ENCODE measurements around the gene LRRC55.

The LRRC55 gene, protein sequence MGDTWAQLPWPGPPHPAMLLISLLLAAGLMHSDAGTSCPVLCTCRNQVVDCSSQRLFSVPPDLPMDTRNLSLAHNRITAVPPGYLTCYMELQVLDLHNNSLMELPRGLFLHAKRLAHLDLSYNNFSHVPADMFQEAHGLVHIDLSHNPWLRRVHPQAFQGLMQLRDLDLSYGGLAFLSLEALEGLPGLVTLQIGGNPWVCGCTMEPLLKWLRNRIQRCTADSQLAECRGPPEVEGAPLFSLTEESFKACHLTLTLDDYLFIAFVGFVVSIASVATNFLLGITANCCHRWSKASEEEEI

DNA sequence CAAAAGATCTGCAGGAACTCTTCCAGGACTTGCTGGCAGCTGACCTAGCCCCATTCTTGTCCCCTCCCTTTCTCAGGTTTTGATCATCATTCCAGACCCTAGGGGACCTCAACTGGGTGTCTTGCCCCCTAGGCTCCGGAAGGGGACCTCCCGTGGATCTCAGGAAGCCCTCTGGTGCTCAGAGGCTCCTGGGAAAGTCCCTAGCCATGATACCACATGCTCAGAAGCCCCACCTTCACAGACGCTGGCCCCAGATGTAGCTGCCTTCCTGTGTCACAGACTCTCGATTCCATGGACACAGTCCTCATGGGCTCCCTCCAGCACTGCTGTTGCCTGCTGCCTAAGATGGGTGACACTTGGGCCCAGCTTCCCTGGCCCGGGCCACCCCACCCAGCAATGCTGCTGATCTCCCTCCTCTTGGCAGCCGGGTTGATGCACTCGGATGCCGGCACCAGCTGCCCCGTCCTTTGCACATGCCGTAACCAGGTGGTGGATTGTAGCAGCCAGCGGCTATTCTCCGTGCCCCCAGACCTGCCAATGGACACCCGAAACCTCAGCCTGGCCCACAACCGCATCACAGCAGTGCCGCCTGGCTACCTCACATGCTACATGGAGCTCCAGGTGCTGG, at the start of gene LRRC55:
Gene LRRC55, plus strand, starts transcription at position 276 of the 628 bp plus-strand sequence. Its CDS starts 70 bp downstream, at position 346.
- DNase-seq (ENCODE audit: low spot score), result no peak
- Histone ChIP-seq H3K4me3 (ENCODE audit: severe bottlenecking) (no peak within 1 kb of the TSS), H3K4me1 (ENCODE audit: insufficient read depth, poor library complexity, severe bottlenecking) (no peaks in the 10 kb centered on the region), H3K9me3 (ENCODE audit: severe bottlenecking) (no peaks in the 10 kb centered on the region), H3K27me3 (ENCODE audit: insufficient read depth, poor library complexity, severe bottlenecking) (peaks cover 4% of the 10 kb centered on the region), H3K36me3 (ENCODE audit: low read depth) (no peaks in the 10 kb centered on the region), H3K27ac (ENCODE audit: poor library complexity, severe bottlenecking) (no peak within 1 kb of the TSS)
- TF ChIP-seq CTCF (IDR thresholded peaks at IDR 0.05; ENCODE audit: poor library complexity, severe bottlenecking), result no peak
- no peak for ATAC-seq (ENCODE audit: low read depth)

- H3K9me3 ChIP-seq (ENCODE audit: severe bottlenecking), result no peaks in the 10 kb centered on the region
- H3K4me3 ChIP-seq (ENCODE audit: severe bottlenecking), result no peak overlapping the region
- H3K27ac ChIP-seq (ENCODE audit: poor library complexity, severe bottlenecking), result no peak overlapping the region
- ATAC-seq (ENCODE audit: low read depth), result no peak
- DNase-seq (ENCODE audit: low spot score), result no peak
- no peak for TF ChIP-seq CTCF (IDR thresholded peaks at IDR 0.05; ENCODE audit: poor library complexity, severe bottlenecking)
- no peaks in the 10 kb centered on the region for H3K27me3 ChIP-seq (ENCODE audit: insufficient read depth, poor library complexity, severe bottlenecking)
- no peaks in the 10 kb centered on the region for H3K4me1 ChIP-seq (ENCODE audit: insufficient read depth, poor library complexity, severe bottlenecking)
- H3K36me3 ChIP-seq (ENCODE audit: low read depth), result no peaks in the 10 kb centered on the region
Observed at GRCh38 chr11:57133366-57134038, 48.3 kb upstream of the LRRC55 start.

DNA sequence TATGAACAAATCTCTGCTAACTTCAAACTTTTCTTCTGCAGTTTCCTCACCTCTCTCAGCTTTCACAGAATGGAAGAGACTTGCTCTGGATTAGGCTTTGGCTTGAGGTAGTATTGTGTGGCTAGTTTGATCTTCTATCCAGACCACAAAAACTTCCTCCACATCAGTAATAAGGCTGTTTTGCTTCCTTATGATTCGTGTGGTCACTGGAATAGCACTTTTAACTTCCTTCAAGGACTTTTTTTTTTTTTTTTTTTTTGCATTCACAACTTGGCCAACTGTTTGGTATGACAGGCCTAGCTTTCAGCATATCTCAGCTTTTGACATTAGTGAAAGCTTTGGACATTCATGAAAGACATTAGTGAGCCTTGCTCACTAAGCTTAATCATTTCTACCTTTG, 47.5 kb upstream of the LRRC55 start:
- Histone ChIP-seq H3K27ac (ENCODE audit: poor library complexity, severe bottlenecking) (no peak overlapping the region), H3K4me1 (ENCODE audit: insufficient read depth, poor library complexity, severe bottlenecking) (no peaks in the 10 kb centered on the region), H3K9me3 (ENCODE audit: severe bottlenecking) (no peaks in the 10 kb centered on the region), H3K36me3 (ENCODE audit: low read depth) (no peaks in the 10 kb centered on the region), H3K27me3 (ENCODE audit: insufficient read depth, poor library complexity, severe bottlenecking) (no peaks in the 10 kb centered on the region), H3K4me3 (ENCODE audit: severe bottlenecking) (no peak overlapping the region)
- no peak for ATAC-seq (ENCODE audit: low read depth)
- no peak for TF ChIP-seq CTCF (IDR thresholded peaks at IDR 0.05; ENCODE audit: poor library complexity, severe bottlenecking)
- no peak for DNase-seq (ENCODE audit: low spot score)

DNA sequence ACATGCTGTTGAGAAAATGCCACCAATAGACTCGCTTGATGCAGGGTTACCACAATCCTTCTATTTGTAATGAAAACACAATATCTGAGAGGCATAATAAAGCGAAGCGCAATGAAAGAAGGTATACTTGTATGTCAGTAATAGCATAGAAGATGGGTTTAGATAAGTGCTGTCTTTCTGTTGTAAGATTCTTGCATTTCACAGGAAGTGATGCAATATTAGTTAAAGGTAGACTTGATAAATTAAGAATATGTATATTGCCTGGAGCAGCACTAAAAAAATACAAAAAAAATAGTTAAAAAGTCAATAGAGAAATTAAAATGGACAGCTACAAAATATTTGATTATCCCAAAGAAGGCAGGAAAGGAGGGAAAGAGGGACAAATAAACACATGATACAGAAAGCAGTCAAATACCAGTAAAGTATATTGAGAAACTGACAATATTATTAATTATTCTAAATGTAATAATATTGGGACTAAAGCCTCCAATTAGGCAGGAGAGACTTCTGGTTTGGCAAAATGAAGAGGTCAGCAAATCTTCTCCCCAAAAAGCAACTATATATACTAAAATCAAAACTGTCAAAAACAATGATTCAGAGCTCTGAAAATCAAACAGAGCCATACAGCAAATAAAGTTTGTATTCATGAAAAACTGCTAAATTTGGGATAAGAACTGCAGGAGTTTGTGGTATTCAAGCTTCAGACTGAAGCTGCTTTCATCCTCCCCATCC, 46.6 kb upstream of the LRRC55 start:
- Histone ChIP-seq H3K27me3 (ENCODE audit: insufficient read depth, poor library complexity, severe bottlenecking) (no peaks in the 10 kb centered on the region), H3K9me3 (ENCODE audit: severe bottlenecking) (no peaks in the 10 kb centered on the region), H3K4me1 (ENCODE audit: insufficient read depth, poor library complexity, severe bottlenecking) (no peaks in the 10 kb centered on the region), H3K4me3 (ENCODE audit: severe bottlenecking) (no peak overlapping the region), H3K27ac (ENCODE audit: poor library complexity, severe bottlenecking) (no peak overlapping the region), H3K36me3 (ENCODE audit: low read depth) (no peaks in the 10 kb centered on the region)
- TF ChIP-seq CTCF (IDR thresholded peaks at IDR 0.05; ENCODE audit: poor library complexity, severe bottlenecking), result no peak
- no peak for DNase-seq (ENCODE audit: low spot score)
- ATAC-seq (ENCODE audit: low read depth), result no peak
